ENCODE measurements around the gene CSAD. TPM values are rescaled to one million over a fixed set of nuclear protein-coding genes. Genes with fewer than 3 reads are reported as not detected.
A peak's percentile ranks its signal among the peaks of the same experiment; 100 is the strongest.

Gene CSAD
- polyA plus RNA-seq, 4 donors, result 32.9 to 117 (median 70.5) TPM

GRCh38 chr12:53159195-53159839, 21.4 kb downstream of the CSAD start:
- DNase-seq (ENCODE audit: low read depth in 4 of 4, low spot score in 3 of 4), result peak in 2 of 4 donors; percentile 55 to 66

- DNase-seq (ENCODE audit: low read depth in 4 of 4, low spot score in 3 of 4), result no peak
Observed at GRCh38 chr12:53152390-53152789, 28.3 kb downstream of the CSAD start.

- DNase-seq (ENCODE audit: low read depth in 4 of 4, low spot score in 3 of 4), result no peak
Observed at GRCh38 chr12:53151039-53151438, 29.7 kb downstream of the CSAD start.

- no peak for DNase-seq (ENCODE audit: low read depth in 4 of 4, low spot score in 3 of 4)
Observed at GRCh38 chr12:53147653-53148052, 33.1 kb downstream of the CSAD start.

- no peak for DNase-seq (ENCODE audit: low read depth in 4 of 4, low spot score in 3 of 4)
Observed at GRCh38 chr12:53147181-53147580, 33.5 kb downstream of the CSAD start.

- no peak for DNase-seq (ENCODE audit: low read depth in 4 of 4, low spot score in 3 of 4)
Observed at GRCh38 chr12:53145383-53146260, 35.1 kb downstream of the CSAD start.

GRCh38 chr12:53143355-53143754, 37.4 kb downstream of the CSAD start:
- DNase-seq (ENCODE audit: low read depth in 4 of 4, low spot score in 3 of 4), result no peak

- DNase-seq (ENCODE audit: low read depth in 4 of 4, low spot score in 3 of 4), result no peak
Observed at GRCh38 chr12:53133722-53134121, 47.0 kb downstream of the CSAD start.

GRCh38 chr12:53131844-53132243, 48.9 kb downstream of the CSAD start:
- no peak for DNase-seq (ENCODE audit: low read depth in 4 of 4, low spot score in 3 of 4)

GRCh38 chr12:53128780-53129569, 51.8 kb downstream of the CSAD start:
- no peak for DNase-seq (ENCODE audit: low read depth in 4 of 4, low spot score in 3 of 4)

- DNase-seq (ENCODE audit: low read depth in 4 of 4, low spot score in 3 of 4), result no peak
Observed at GRCh38 chr12:53127169-53127568, 53.6 kb downstream of the CSAD start.

- DNase-seq (ENCODE audit: low read depth in 4 of 4, low spot score in 3 of 4), result no peak
Observed at GRCh38 chr12:53124352-53124723, 56.4 kb downstream of the CSAD start.

- no peak for DNase-seq (ENCODE audit: low read depth in 4 of 4, low spot score in 3 of 4)
Observed at GRCh38 chr12:53123578-53124351, 57.0 kb downstream of the CSAD start.

GRCh38 chr12:53122961-53123468, 57.7 kb downstream of the CSAD start:
- DNase-seq (ENCODE audit: low read depth in 4 of 4, low spot score in 3 of 4), result no peak

GRCh38 chr12:53120685-53121525, 59.8 kb downstream of the CSAD start:
- DNase-seq (ENCODE audit: low read depth in 4 of 4, low spot score in 3 of 4), result no peak

GRCh38 chr12:53118751-53119300, 61.9 kb downstream of the CSAD start:
- no peak for DNase-seq (ENCODE audit: low read depth in 4 of 4, low spot score in 3 of 4)

GRCh38 chr12:53115891-53116648, 64.7 kb downstream of the CSAD start:
- DNase-seq (ENCODE audit: low read depth in 4 of 4, low spot score in 3 of 4), result no peak

- DNase-seq (ENCODE audit: low read depth in 4 of 4, low spot score in 3 of 4), result no peak
Observed at GRCh38 chr12:53115112-53115890, 65.4 kb downstream of the CSAD start.

Measured in left renal pelvis (tissue), 4 donors.